Body of pancreas (tissue), 4 donors: ENCODE data around the gene TNFSF4.

Experiments used
- CTCF ChIP-seq, 7 experiments: fragments of 450-650 bp in 4 of 7; fragments of 200-600 bp in 3 of 7; sonication (generic) in 3 of 7; IDR thresholded peaks; one replicate each; pipeline ENCODE4 v1.5.1; 2016 to 2019; ENCODE audit warnings: antibody characterized with exemption in 7 of 7
- POLR2A ChIP-seq, 3 donors: fragments of 450-650 bp; IDR thresholded peaks; one replicate each; pipeline ENCODE4 v1.6.1; 2016; ENCODE audit warnings: antibody characterized with exemption in 3 of 3, mild to moderate bottlenecking in 2 of 3

GRCh38 chr1:173134800-173135199 is 72.3 kb downstream of the TNFSF4 start:
- no peak for TF ChIP-seq CTCF (IDR thresholded peaks at IDR 0.05)
- TF ChIP-seq POLR2A (IDR thresholded peaks at IDR 0.05): no peak
